A549 (cell line): Measurements from ENCODE around the gene PLTP.

ENCODE experiments used
- BHLHE40 ChIP-seq: IDR thresholded peaks from 2 replicates; pipeline ENCODE4 v1.6.1; 2012; ENCODE audit warnings: low read depth, low read length, inconsistent platforms
- CHD2 ChIP-seq: fragments of 150-350 bp; IDR thresholded peaks from 2 replicates; pipeline ENCODE4 v1.6.1; 2014; ENCODE audit warnings: low read length; ENCODE audit not compliant: partially characterized antibody
- CTCF ChIP-seq: fragments of >200 bp; sonication (Bioruptor Twin); formaldehyde crosslinking; IDR thresholded peaks from 3 replicates; pipeline ENCODE4 v1.5.1; 2016
- EP300 ChIP-seq, 2 experiments: fragments of >200 bp; sonication (Bioruptor Twin); formaldehyde crosslinking; IDR thresholded peaks; 2 replicates in 1 of 2; 3 replicates in 1 of 2; pipeline ENCODE4 v1.6.1; 2016 to 2017
- HMGXB4 ChIP-seq: fragments of 250-450 bp; sonication (Bioruptor Pico); IDR thresholded peaks from 2 replicates; pipeline ENCODE4 v1.5.0; 2021; ENCODE audit warnings: mild to moderate bottlenecking, moderate library complexity, borderline replicate concordance
- JUN ChIP-seq, 2 experiments: fragments of >200 bp; sonication (Bioruptor Twin); formaldehyde crosslinking; IDR thresholded peaks; 2 replicates in 1 of 2; 3 replicates in 1 of 2; pipeline ENCODE4 v1.6.1; 2016 to 2017
- MAZ ChIP-seq: fragments of 150-350 bp; IDR thresholded peaks from 2 replicates; pipeline ENCODE4 v1.6.1; 2014; ENCODE audit warnings: antibody characterized with exemption, low read depth, low read length, borderline replicate concordance
- POLR2A ChIP-seq: IDR thresholded peaks from 2 replicates; pipeline ENCODE4 v1.6.1; 2012; ENCODE audit warnings: mild to moderate bottlenecking, low read length
- RAD21 ChIP-seq, 2 experiments: fragments of >200 bp in 1 of 2; sonication (Bioruptor Twin) in 1 of 2; formaldehyde crosslinking in 1 of 2; IDR thresholded peaks in 1 of 2; conservative IDR thresholded peaks in 1 of 2; 2 replicates in 1 of 2; 3 replicates in 1 of 2; pipeline ENCODE4 v1.6.1; 2012 to 2018; ENCODE audit warnings: inconsistent platforms in 1 of 2
- USF2 ChIP-seq: fragments of 450-650 bp; IDR thresholded peaks from 2 replicates; pipeline ENCODE4 v1.6.1; 2014; ENCODE audit warnings: antibody characterized with exemption

GRCh38 chr20:45940053-45940452, 28.1 kb upstream of the PLTP start:
- TF ChIP-seq USF2 (no peak), CTCF (no peak), POLR2A (no peak), MAZ (no peak), HMGXB4 (CRISPR knock-in tag) (no peak), CHD2 (no peak), JUN (IDR thresholded peaks at IDR 0.05) (no peak), BHLHE40 (no peak), RAD21 (conservative IDR thresholded peaks at IDR 0.05 in 1 of 2, IDR thresholded peaks at IDR 0.05 in 1 of 2) (no peak), EP300 (IDR thresholded peaks at IDR 0.05) (no peak)
